ENCODE data around the gene GABRA5. TPM values are rescaled to one million over a fixed set of nuclear protein-coding genes. Genes with fewer than 3 reads are reported as not detected.

GABRA5 gene
- total RNA-seq, 1 experiment from 2014 or later, result not detected

- ATAC-seq, result no peak
- no peak for DNase-seq (ENCODE audit: low read depth, low spot score)
- Histone ChIP-seq H3K4me1 (ENCODE audit: control insufficient read depth, insufficient read depth, low read length) (no peaks in the 10 kb centered on the region), H3K4me3 (ENCODE audit: low read depth in 2 of 2, low read length in 2 of 2) (no peak overlapping the region), H3K9me3 (ENCODE audit: control insufficient read depth, insufficient read depth, low read depth, low read length) (no peaks in the 10 kb centered on the region), H3K27ac (ENCODE audit: low read length) (no peak overlapping the region), H3K27me3 (ENCODE audit: control insufficient read depth, insufficient read depth, low read length) (no peaks in the 10 kb centered on the region), H3K36me3 (ENCODE audit: control insufficient read depth, insufficient read depth, low read length) (no peaks in the 10 kb centered on the region)
- no peak for TF ChIP-seq CTCF (IDR thresholded peaks at IDR 0.05)
- POLR2A ChIA-PET, result no interaction called here
- intact Hi-C loops (cut with micrococcal nuclease; ENCODE audit: unreplicated experiment), result no loop called here
- in situ Hi-C loops (cut with HindIII; ENCODE audit: low pct_unique_long_range_greater_than_20kb, low sequenced_read_pairs), result no loop called here
- BruUV-seq (replicated peaks), result no TSS peak
- CTCF ChIA-PET, result no interaction called here
Measured at GRCh38 chr15:26854435-26854834, 12.4 kb upstream of the GABRA5 start.

GRCh38 chr15:26864664-26865191 lies 2.1 kb upstream of the GABRA5 start:
- intact Hi-C loops (cut with micrococcal nuclease; ENCODE audit: unreplicated experiment), result loop anchor here (10.0 kb wide), 2 partner anchors 680 to 1360 kb away; no protein-coding TSS in a partner anchor
- in situ Hi-C loops (cut with HindIII; ENCODE audit: low pct_unique_long_range_greater_than_20kb, low sequenced_read_pairs), result no loop called here
- H3K36me3 ChIP-seq (ENCODE audit: control insufficient read depth, insufficient read depth, low read length), result no peaks in the 10 kb centered on the region
- DNase-seq (ENCODE audit: low read depth, low spot score) (no peak), ATAC-seq (peak; percentile 69)
- H3K4me1 ChIP-seq (ENCODE audit: control insufficient read depth, insufficient read depth, low read length), result no peaks in the 10 kb centered on the region
- H3K27ac ChIP-seq (ENCODE audit: low read length), result no peak overlapping the region
- no peaks in the 10 kb centered on the region for H3K9me3 ChIP-seq (ENCODE audit: control insufficient read depth, insufficient read depth, low read depth, low read length)
- no peaks in the 10 kb centered on the region for H3K27me3 ChIP-seq (ENCODE audit: control insufficient read depth, insufficient read depth, low read length)
- ChIA-PET CTCF (no interaction called here), POLR2A (no interaction called here)
- no peak overlapping the region for H3K4me3 ChIP-seq (ENCODE audit: low read depth in 2 of 2, low read length in 2 of 2)
- no TSS peak for BruUV-seq (replicated peaks)
- TF ChIP-seq SIN3A (IDR thresholded peaks at IDR 0.05; ENCODE audit: borderline replicate concordance, insufficient read depth, low read depth, low read length) (no peak), CTCF (IDR thresholded peaks at IDR 0.05) (peak; percentile 77)

DNA sequence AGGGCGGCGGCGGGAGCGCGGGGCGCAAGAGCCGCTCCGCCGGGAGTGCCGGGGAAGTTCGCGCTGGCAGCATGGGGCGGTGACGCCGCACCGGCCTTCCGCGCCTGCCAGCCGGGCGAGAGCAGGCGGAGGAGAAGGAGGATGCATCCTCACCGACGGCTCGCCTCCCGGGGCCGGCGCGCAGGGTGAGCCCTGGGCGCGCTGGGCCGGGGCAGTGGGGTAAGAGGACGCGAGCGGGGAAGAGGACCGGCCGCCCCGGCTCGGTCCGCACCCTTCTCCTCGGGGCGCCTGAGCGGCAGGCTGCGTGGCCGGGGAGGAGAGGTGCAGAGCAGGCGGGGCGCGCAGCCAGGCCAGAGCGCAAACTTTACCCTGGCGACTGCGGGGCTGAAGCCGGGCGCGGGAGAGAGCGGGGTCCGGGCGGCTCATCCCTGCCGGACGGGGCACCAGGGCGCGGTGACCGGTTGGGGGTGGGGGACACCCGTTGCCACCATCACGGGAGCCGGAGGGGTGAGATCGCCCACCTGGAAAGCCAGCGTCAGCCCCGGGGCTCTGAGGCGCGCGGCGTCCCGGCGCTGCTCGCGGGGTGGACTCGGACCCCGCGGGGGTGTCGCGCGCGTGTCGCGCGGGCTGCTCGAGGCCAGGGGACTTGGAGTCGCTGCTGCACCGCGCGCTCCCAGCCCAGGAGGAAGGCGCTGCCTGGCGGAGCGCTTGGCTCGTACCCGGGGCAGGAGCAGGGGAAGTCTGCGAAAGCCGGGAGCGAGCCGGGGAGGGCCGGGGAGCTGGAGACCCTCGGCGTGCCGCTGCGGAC lies 542 bp downstream of the GABRA5 start:
- DNase-seq (ENCODE audit: low read depth, low spot score) (no peak), ATAC-seq (no peak)
- no peaks in the 10 kb centered on the region for H3K36me3 ChIP-seq (ENCODE audit: control insufficient read depth, insufficient read depth, low read length)
- CTCF ChIA-PET, result no interaction called here
- no peaks in the 10 kb centered on the region for H3K27me3 ChIP-seq (ENCODE audit: control insufficient read depth, insufficient read depth, low read length)
- in situ Hi-C loops (cut with HindIII; ENCODE audit: low pct_unique_long_range_greater_than_20kb, low sequenced_read_pairs) (no loop called here), intact Hi-C loops (cut with micrococcal nuclease; ENCODE audit: unreplicated experiment) (loop anchor here (10.0 kb wide), 2 partner anchors 683 to 1363 kb away; no protein-coding TSS in a partner anchor)
- no peaks in the 10 kb centered on the region for H3K9me3 ChIP-seq (ENCODE audit: control insufficient read depth, insufficient read depth, low read depth, low read length)
- no peak overlapping the region for H3K27ac ChIP-seq (ENCODE audit: low read length)
- TF ChIP-seq, protein P1, sequence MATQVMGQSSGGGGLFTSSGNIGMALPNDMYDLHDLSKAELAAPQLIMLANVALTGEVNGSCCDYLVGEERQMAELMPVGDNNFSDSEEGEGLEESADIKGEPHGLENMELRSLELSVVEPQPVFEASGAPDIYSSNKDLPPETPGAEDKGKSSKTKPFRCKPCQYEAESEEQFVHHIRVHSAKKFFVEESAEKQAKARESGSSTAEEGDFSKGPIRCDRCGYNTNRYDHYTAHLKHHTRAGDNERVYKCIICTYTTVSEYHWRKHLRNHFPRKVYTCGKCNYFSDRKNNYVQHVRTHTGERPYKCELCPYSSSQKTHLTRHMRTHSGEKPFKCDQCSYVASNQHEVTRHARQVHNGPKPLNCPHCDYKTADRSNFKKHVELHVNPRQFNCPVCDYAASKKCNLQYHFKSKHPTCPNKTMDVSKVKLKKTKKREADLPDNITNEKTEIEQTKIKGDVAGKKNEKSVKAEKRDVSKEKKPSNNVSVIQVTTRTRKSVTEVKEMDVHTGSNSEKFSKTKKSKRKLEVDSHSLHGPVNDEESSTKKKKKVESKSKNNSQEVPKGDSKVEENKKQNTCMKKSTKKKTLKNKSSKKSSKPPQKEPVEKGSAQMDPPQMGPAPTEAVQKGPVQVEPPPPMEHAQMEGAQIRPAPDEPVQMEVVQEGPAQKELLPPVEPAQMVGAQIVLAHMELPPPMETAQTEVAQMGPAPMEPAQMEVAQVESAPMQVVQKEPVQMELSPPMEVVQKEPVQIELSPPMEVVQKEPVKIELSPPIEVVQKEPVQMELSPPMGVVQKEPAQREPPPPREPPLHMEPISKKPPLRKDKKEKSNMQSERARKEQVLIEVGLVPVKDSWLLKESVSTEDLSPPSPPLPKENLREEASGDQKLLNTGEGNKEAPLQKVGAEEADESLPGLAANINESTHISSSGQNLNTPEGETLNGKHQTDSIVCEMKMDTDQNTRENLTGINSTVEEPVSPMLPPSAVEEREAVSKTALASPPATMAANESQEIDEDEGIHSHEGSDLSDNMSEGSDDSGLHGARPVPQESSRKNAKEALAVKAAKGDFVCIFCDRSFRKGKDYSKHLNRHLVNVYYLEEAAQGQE (IDR thresholded peaks at IDR 0.05; ENCODE audit: insufficient read depth in 1 of 2, low read depth in 2 of 2, low read length in 1 of 2), result no peak
- TF ChIP-seq CTCF (IDR thresholded peaks at IDR 0.05) (no peak), TCF7L2 (IDR thresholded peaks at IDR 0.05; ENCODE audit: low read depth, low read length) (no peak), SIN3A (IDR thresholded peaks at IDR 0.05; ENCODE audit: borderline replicate concordance, insufficient read depth, low read depth, low read length) (no peak), POLR2AphosphoS5 (IDR thresholded peaks at IDR 0.05; ENCODE audit: low read depth, low read length) (no peak)
- H3K4me1 ChIP-seq (ENCODE audit: control insufficient read depth, insufficient read depth, low read length), result no peaks in the 10 kb centered on the region
- BruUV-seq (replicated peaks), result no TSS peak
- POLR2A ChIA-PET, result no interaction called here
- no peak overlapping the region for H3K4me3 ChIP-seq (ENCODE audit: low read depth in 2 of 2, low read length in 2 of 2)

Measured in Panc1 (cell line).